ENCODE measurements around the gene PIK3CD.
"Not testable (repeated sequence)": the region's sequence is repeated elsewhere in the genome, so short reads cannot be mapped to it uniquely, and the experiment has no call there.

PIK3CD gene

GRCh38 chr1:9761855-9762254, 110.3 kb downstream of the PIK3CD start:
- in situ Hi-C loops (cut with MboI; ENCODE audit: low sequenced_read_pairs) = no loop called here

- in situ Hi-C loops (cut with MboI; ENCODE audit: low sequenced_read_pairs) = not testable (repeated sequence)
Observed at GRCh38 chr1:9762446-9762845, 110.9 kb downstream of the PIK3CD start.

GRCh38 chr1:9763914-9764313, 112.4 kb downstream of the PIK3CD start:
- in situ Hi-C loops (cut with MboI; ENCODE audit: low sequenced_read_pairs) = no loop called here

- in situ Hi-C loops (cut with MboI; ENCODE audit: low sequenced_read_pairs) = no loop called here
Observed at GRCh38 chr1:9764550-9764949, 113.0 kb downstream of the PIK3CD start.

- in situ Hi-C loops (cut with MboI; ENCODE audit: low sequenced_read_pairs) = no loop called here
Observed at GRCh38 chr1:9766759-9767442, 115.4 kb downstream of the PIK3CD start.

GRCh38 chr1:9767964-9768668, 116.6 kb downstream of the PIK3CD start:
- in situ Hi-C loops (cut with MboI; ENCODE audit: low sequenced_read_pairs) = no loop called here

- in situ Hi-C loops (cut with MboI; ENCODE audit: low sequenced_read_pairs) = no loop called here
Observed at GRCh38 chr1:9768983-9769382, 117.5 kb downstream of the PIK3CD start.

- in situ Hi-C loops (cut with MboI; ENCODE audit: low sequenced_read_pairs) = no loop called here
Observed at GRCh38 chr1:9770298-9770697, 118.8 kb downstream of the PIK3CD start.

GRCh38 chr1:9774712-9775679, 123.5 kb downstream of the PIK3CD start:
- in situ Hi-C loops (cut with MboI; ENCODE audit: low sequenced_read_pairs) = no loop called here

GRCh38 chr1:9776685-9777084, 125.2 kb downstream of the PIK3CD start:
- in situ Hi-C loops (cut with MboI; ENCODE audit: low sequenced_read_pairs) = no loop called here
